ENCODE measurements around the gene UBE2D1. TPM values are rescaled to one million over a fixed set of nuclear protein-coding genes. Genes with fewer than 3 reads are reported as not detected.

The UBE2D1 gene
- total RNA-seq, 3 donors from 2014 or later = 17.2 to 18.4 (median 18.4) TPM

DNA sequence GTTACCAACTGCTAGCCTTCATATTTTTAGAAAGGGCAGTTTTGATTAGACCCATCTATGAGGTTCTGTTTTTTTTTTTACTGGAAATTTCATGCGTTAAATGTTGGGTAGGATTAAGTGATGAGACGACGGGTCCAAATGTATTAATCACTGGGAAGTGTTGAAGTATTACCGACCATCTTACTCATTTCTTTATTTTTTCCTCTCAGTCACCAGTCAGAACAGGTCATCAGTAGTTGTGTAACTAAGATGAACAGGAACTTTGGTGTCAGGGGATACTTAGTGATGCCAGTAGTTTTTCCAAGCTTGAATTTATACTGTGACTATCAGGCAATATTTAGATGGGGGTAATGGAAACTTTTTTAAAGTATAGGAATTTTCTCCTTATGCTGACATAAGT is 64.6 kb downstream of the UBE2D1 start:
- ATAC-seq (no peak), DNase-seq (no peak)
- intact Hi-C loops (cut with DNase I, micrococcal nuclease) = no loop called here
- Histone ChIP-seq H3K4me1 (ENCODE audit: low read depth) (no peaks in the 10 kb centered on the region), H3K36me3 (ENCODE audit: low read depth) (no peaks in the 10 kb centered on the region), H3K9me3 (no peaks in the 10 kb centered on the region), H3K4me3 (no peak overlapping the region)
- TF ChIP-seq, protein P1, sequence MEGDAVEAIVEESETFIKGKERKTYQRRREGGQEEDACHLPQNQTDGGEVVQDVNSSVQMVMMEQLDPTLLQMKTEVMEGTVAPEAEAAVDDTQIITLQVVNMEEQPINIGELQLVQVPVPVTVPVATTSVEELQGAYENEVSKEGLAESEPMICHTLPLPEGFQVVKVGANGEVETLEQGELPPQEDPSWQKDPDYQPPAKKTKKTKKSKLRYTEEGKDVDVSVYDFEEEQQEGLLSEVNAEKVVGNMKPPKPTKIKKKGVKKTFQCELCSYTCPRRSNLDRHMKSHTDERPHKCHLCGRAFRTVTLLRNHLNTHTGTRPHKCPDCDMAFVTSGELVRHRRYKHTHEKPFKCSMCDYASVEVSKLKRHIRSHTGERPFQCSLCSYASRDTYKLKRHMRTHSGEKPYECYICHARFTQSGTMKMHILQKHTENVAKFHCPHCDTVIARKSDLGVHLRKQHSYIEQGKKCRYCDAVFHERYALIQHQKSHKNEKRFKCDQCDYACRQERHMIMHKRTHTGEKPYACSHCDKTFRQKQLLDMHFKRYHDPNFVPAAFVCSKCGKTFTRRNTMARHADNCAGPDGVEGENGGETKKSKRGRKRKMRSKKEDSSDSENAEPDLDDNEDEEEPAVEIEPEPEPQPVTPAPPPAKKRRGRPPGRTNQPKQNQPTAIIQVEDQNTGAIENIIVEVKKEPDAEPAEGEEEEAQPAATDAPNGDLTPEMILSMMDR (IDR thresholded peaks at IDR 0.05) = no peak

GRCh38 chr10:58400609-58401008 is 65.8 kb downstream of the UBE2D1 start:
- Histone ChIP-seq H3K36me3 (ENCODE audit: low read depth) (no peaks in the 10 kb centered on the region), H3K4me1 (ENCODE audit: low read depth) (no peaks in the 10 kb centered on the region), H3K4me3 (no peak overlapping the region), H3K9me3 (no peaks in the 10 kb centered on the region)
- intact Hi-C loops (cut with DNase I, micrococcal nuclease) = no loop called here
- no peak for DNase-seq
- TF ChIP-seq, protein P1 (IDR thresholded peaks at IDR 0.05) = no peak
- no peak for ATAC-seq

DNA sequence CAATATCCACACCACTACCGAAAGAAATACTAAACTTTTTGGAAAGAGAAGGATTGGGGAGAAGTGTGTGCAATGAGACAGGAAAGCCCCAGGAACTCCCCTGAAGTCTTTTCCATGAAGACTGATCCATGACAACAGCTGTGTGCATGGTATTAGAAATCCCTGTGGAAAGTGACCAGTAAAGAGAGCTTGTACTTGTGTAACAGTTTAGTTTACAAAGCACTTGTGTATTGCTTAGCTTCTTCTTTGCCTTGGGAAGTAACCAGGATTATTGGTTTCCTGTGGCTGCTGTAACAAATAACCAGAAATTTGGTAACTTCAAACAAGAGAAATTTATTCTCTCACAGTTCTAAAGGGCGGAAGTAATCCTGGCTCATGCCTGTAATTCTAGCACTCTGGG is 69.2 kb downstream of the UBE2D1 start:
- Histone ChIP-seq H3K9me3 (no peaks in the 10 kb centered on the region), H3K36me3 (ENCODE audit: low read depth) (no peaks in the 10 kb centered on the region), H3K4me3 (no peak overlapping the region), H3K4me1 (ENCODE audit: low read depth) (no peaks in the 10 kb centered on the region)
- DNase-seq (no peak), ATAC-seq (no peak)
- intact Hi-C loops (cut with DNase I, micrococcal nuclease) = no loop called here
- TF ChIP-seq, protein P1 (IDR thresholded peaks at IDR 0.05) = no peak

DNA sequence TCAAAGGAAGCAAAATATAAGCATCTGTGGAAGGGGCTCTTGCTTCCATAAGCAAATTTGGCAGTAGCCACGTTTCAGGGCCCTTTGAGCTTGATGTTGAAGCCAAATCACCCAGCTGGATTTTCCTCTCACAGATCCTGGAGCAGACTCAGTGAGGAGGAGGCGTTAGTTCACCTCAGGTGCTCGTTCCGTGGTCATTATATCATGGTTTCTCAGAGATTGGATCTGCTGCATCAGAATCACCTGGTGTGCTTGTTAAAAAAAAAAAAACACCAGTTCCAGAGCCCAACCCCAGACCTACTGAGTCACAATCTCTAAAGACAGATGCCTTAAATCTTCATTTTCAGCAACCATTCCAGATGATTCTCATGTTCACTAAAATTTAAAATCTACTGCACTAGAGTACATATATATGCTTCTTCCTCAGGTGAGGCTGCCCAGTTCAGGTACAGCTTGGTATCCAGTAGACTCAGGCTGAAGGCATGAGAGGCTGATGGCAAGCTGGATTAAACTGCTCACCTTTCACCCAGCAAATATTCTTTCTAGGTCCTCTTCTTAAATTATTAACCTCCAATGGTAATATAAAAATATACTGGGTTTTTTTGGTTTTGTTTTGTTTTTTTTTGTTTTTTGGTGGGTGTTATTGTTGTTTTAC is 75.3 kb downstream of the UBE2D1 start:
- intact Hi-C loops (cut with DNase I, micrococcal nuclease) = loop anchor here in 1 of 2 donors (5.0 kb wide), 1 partner anchor 238 kb away; no protein-coding TSS in a partner anchor
- H3K4me3 ChIP-seq = no peak overlapping the region
- no peaks in the 10 kb centered on the region for H3K36me3 ChIP-seq (ENCODE audit: low read depth)
- DNase-seq = no peak
- TF ChIP-seq, protein P1 (IDR thresholded peaks at IDR 0.05) = no peak
- no peaks in the 10 kb centered on the region for H3K9me3 ChIP-seq
- peaks cover 2% of the 10 kb centered on the region for H3K4me1 ChIP-seq (ENCODE audit: low read depth)
- no peak for ATAC-seq

DNA sequence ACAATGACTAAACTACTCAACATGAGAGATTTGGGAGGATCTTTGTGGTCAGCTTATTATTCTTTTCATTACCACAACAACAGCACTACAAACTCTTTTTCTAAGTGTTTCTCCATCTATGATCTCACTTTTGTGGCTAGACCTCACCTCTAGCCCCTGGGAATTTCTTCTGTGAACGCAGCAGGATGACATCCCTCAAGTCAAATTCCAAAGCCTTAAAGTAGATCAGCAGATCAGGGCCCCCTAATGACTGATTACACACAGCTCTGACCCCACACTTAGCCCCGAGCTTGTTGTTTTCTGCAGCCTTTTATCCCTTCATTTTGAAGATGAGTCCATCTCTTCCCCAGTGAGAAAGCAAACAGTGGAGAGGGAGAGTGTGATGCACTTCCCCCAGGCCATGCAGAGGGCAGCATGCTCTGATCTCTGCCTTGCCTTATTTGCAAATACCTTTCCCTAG is 77.7 kb downstream of the UBE2D1 start:
- ATAC-seq (no peak), DNase-seq (no peak)
- H3K9me3 ChIP-seq = no peaks in the 10 kb centered on the region
- peaks cover 2% of the 10 kb centered on the region for H3K4me1 ChIP-seq (ENCODE audit: low read depth)
- intact Hi-C loops (cut with DNase I, micrococcal nuclease) = no loop called here
- TF ChIP-seq, protein P1 (IDR thresholded peaks at IDR 0.05) = no peak
- H3K36me3 ChIP-seq (ENCODE audit: low read depth) = no peaks in the 10 kb centered on the region
- H3K4me3 ChIP-seq = no peak overlapping the region
